Mucosa of descending colon (tissue), 3 donors: ENCODE measurements around the gene TMEM119. TPM values are rescaled to one million over a fixed set of nuclear protein-coding genes. Genes with fewer than 3 reads are reported as not detected.

Experiments used
- ATAC-seq: fragments of 200-7000 bp; cut with Tn5 transposase; one replicate; pipeline ENCODE4 v1.9.1; 2020; ENCODE audit warnings: mild to moderate bottlenecking, moderate library complexity
- DNase-seq, 3 donors: peaks; one replicate each; pipeline ENCODE4 v3.0.0-alpha.2; 2020
- H3K36me3 ChIP-seq: fragments of 200-600 bp; one replicate; pipeline ENCODE4 v1.8.0; 2021; ENCODE audit warnings: low read depth, mild to moderate bottlenecking
- H3K4me1 ChIP-seq: fragments of 200-600 bp; one replicate; pipeline ENCODE4 v1.8.0; 2021; ENCODE audit warnings: low read depth, mild to moderate bottlenecking
- H3K4me3 ChIP-seq: fragments of 200-600 bp; one replicate; pipeline ENCODE4 v1.8.0; 2021; ENCODE audit warnings: mild to moderate bottlenecking
- H3K9me3 ChIP-seq: fragments of 200-600 bp; one replicate; pipeline ENCODE4 v1.8.0; 2021; ENCODE audit warnings: mild to moderate bottlenecking
- intact Hi-C, 2 donors: fragments of 100-400 bp; cut with DNase I in 1 of 2; cut with micrococcal nuclease in 1 of 2; formaldehyde crosslinking; loops; one replicate each; pipeline versions ENCODE4 v1.11.0 to v1.11.1; 2022; cut with DNase I, micrococcal nuclease
- total RNA-seq, 3 donors: library from RNA; stranded (reverse); fragmentation: NEBNext Ultra II Directional in 2 of 3; extraction: Animal tissue kit (Norgen Biotek cat#: 25700) in 2 of 3; gene quantifications; one replicate each; pipeline versions ENCODE4 v1.2.1 to v1.2.4, GENCODE V29; 2021 to 2023
- TF ChIP-seq, protein P1 (sequence below): fragments of 200-600 bp; IDR thresholded peaks from one replicate; pipeline ENCODE4 v1.8.0; 2022; ENCODE audit warnings: antibody characterized with exemption, mild to moderate bottlenecking
- donor health status: DM: no; HTN: no; CAD: no; lungs with moderate emphysema.
- donor health status: DM: no; HTN: no; CAD: no.
- donor health status: DM: no; HTN: yes; CAD: no.

The TMEM119 gene
- total RNA-seq, 3 donors from 2014 or later: 4.1 to 7.0 (median 5.1) TPM

DNA sequence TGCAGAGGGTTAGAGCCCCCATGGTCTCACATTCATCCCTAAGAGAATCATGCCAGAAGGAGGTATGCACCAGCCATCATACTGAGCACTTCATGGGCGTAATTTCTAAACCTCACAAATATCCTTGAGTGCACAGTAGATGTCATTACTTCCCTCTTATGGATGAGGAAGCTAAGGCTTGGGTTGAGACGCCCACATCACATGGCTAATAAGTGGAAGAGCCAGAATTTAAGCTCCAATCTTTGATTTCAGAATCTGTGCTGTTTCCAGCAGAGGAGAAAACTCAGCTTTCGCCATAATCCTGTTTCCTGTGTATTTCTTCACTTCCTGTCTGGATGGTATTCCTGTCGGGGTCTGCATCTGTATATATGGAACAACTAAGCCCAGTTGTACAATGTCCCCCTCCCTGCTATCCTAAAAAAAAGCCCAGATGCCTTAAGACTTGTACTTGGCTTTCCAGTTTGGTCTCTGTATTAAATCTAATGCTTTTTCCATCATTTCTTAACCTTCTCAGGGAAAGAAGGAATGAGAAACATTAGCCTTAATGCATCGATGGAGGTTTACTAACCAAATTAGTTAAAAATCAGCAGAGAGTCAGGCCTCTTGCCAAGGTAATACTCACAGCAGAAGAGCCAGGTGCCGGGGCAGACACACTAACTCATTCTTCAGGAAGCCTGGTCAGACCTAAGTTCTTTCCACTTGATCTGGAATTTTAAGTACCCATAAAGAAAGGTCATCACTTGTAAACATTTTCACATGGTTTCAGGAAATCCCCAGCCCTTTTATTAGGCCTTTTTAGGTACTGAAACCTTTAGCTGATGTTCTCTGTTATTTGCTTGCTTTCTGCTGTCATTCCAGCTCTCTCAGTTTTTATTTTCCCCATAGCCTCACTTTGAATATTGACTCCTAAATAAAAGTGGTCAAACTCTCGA lies 30.2 kb downstream of the TMEM119 start:
- TF ChIP-seq, protein P1, sequence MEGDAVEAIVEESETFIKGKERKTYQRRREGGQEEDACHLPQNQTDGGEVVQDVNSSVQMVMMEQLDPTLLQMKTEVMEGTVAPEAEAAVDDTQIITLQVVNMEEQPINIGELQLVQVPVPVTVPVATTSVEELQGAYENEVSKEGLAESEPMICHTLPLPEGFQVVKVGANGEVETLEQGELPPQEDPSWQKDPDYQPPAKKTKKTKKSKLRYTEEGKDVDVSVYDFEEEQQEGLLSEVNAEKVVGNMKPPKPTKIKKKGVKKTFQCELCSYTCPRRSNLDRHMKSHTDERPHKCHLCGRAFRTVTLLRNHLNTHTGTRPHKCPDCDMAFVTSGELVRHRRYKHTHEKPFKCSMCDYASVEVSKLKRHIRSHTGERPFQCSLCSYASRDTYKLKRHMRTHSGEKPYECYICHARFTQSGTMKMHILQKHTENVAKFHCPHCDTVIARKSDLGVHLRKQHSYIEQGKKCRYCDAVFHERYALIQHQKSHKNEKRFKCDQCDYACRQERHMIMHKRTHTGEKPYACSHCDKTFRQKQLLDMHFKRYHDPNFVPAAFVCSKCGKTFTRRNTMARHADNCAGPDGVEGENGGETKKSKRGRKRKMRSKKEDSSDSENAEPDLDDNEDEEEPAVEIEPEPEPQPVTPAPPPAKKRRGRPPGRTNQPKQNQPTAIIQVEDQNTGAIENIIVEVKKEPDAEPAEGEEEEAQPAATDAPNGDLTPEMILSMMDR: no peak
- intact Hi-C loops: loop anchor here in 1 of 2 donors (5.0 to 10.0 kb wide), 3 partner anchors 50 to 527 kb away; partner anchors contain the start of genes ALKBH2 and UNG
- H3K36me3 ChIP-seq: peaks cover 17% of the 10 kb centered on the region
- H3K4me1 ChIP-seq: peaks cover 28% of the 10 kb centered on the region
- DNase-seq (no peak), ATAC-seq (no peak)
- no peak overlapping the region for H3K4me3 ChIP-seq
- no peaks in the 10 kb centered on the region for H3K9me3 ChIP-seq

DNA sequence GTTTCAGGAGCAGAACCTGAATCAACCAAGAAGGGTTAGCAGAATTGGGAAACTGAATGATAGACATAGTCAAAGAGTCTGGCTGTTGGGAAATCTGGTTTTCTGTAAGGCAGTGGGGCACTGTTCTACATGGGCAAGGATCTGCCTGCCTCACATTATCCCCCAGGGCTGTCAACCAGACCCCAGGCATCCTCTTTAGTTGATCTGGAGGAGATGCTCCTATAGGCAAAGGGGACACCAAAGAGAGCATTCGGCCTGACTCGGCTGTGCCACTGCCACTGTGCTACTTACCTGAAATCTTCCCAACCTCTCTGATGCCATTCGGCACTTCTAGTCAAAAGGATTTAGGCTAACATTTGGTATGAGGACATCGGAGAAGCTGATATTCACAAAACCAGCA lies 31.4 kb downstream of the TMEM119 start:
- ATAC-seq: no peak
- no peak for DNase-seq
- intact Hi-C loops: loop anchor here in 1 of 2 donors (5.0 to 10.0 kb wide), 3 partner anchors 51 to 528 kb away; partner anchors contain the start of genes ALKBH2 and UNG
- no peaks in the 10 kb centered on the region for H3K9me3 ChIP-seq
- peaks cover 17% of the 10 kb centered on the region for H3K36me3 ChIP-seq
- H3K4me3 ChIP-seq: no peak overlapping the region
- TF ChIP-seq, protein P1: no peak
- peaks cover 35% of the 10 kb centered on the region for H3K4me1 ChIP-seq

DNA sequence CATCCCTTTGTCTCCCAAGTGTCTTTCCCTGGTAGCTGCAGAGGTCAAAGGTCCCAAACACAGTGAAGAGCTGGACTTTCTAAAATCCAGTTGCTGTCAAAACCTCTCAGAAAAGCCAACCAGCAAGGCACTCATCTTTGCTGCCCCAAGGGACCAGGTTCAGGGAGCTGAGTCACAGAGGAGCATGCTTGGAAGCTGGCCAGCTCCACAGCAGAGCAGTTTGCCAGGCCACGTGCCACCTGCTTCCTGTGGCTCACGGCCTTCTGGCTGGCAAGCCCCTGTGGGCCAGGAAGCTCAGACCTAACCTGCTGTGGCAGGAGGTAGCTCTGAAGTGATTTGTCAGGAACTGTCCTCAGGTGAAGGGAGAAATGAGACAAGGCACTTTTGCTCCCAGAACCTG lies 31.9 kb downstream of the TMEM119 start:
- H3K4me1 ChIP-seq: peaks cover 35% of the 10 kb centered on the region
- ATAC-seq: no peak
- DNase-seq: peak; percentile 65 to 82 (median 73)
- peaks cover 21% of the 10 kb centered on the region for H3K36me3 ChIP-seq
- no peak overlapping the region for H3K4me3 ChIP-seq
- TF ChIP-seq, protein P1: no peak
- no peaks in the 10 kb centered on the region for H3K9me3 ChIP-seq
- intact Hi-C loops: loop anchor here in 1 of 2 donors (5.0 to 10.0 kb wide), 3 partner anchors 51 to 529 kb away; partner anchors contain the start of genes ALKBH2 and UNG

DNA sequence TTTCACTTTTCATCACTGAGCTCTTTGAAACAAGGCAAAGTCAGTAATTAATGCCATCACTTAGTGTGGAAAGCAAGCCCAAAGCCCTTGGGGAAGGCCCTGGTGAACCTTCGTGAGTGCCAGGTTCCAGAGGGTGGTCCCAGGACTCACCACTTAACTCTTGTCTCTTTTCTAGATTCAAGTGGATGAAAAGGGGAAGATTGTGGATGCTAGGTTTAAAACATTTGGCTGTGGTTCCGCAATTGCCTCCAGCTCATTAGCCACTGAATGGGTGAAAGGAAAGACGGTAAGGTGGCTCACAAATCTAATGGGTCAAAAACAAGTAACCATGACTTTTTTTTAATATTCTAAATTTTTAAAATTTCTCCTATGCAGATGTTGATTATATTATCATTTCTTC lies 32.7 kb downstream of the TMEM119 start:
- no peaks in the 10 kb centered on the region for H3K9me3 ChIP-seq
- peaks cover 36% of the 10 kb centered on the region for H3K4me1 ChIP-seq
- no peak for ATAC-seq
- no peak overlapping the region for H3K4me3 ChIP-seq
- TF ChIP-seq, protein P1: no peak
- no peak for DNase-seq
- intact Hi-C loops: loop anchor here in 1 of 2 donors (5.0 to 10.0 kb wide), 3 partner anchors 52 to 530 kb away; partner anchors contain the start of genes ALKBH2 and UNG
- H3K36me3 ChIP-seq: peaks cover 22% of the 10 kb centered on the region

DNA sequence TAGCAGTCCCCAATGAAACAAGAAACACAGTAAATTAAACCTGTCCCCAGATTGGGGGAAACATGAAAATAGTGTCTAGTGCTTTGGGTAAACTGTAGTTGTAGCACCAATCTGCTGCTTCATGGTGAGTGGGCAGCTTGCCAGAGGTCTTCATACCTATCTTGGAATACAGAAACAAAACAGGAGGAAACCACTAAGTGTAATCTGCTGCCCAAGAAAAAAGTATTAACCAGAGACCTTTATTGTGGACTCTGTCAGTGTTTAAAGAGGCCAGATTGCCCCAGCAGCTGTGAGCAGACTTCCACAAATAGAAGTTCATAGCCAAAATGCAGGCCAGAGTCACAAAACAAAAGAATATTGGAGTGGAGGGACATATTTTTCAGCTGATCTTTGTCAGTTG lies 33.2 kb downstream of the TMEM119 start:
- Histone ChIP-seq H3K36me3 (peaks cover 22% of the 10 kb centered on the region), H3K4me3 (no peak overlapping the region), H3K4me1 (peaks cover 40% of the 10 kb centered on the region), H3K9me3 (no peaks in the 10 kb centered on the region)
- DNase-seq (no peak), ATAC-seq (no peak)
- intact Hi-C loops: loop anchor here (5.0 to 10.0 kb wide), 3 partner anchors 53 to 530 kb away; partner anchors contain the start of genes ALKBH2 (in 1 of the 2) and UNG (in 1 of the 2)
- TF ChIP-seq, protein P1: no peak
